ENCODE data around the gene UBR4.

The UBR4 gene

DNA sequence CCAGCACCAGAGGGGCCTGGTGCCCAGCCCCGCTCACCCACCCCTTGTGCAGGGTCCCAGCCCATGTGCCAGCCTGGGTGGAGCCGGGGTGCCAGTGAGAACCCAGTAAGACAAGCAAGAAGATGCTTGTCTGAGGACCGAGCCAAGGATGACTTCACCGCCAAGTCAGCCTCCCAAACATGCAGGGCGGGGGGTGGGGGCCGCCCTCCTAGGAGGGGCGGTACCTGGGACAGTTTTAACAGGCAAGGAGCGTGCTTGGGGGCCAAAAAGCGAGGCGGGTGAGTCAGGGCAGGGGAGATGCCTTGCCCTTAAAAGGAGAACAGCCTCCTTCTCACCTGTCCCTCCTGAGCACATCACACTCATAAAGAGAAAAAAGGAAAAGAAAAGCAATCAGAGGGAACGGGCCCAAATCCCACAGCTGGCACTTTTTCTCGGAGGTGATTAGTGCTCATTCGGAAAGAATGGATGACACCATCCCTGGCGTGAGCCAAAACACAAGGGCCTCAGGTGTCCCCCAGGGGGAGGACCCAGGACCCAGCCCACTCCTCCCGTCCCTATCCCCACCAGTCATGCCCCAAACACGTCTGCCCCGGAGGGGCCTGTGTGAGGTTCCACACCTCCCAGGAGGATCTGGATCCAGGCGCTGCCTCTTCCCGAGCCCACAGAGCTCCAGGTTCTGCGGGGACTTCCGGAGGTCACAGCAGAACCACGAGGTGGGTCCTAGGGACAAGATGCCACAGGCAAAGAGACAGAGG is 176.0 kb downstream of the UBR4 start:
- DNase-seq, result no peak

DNA sequence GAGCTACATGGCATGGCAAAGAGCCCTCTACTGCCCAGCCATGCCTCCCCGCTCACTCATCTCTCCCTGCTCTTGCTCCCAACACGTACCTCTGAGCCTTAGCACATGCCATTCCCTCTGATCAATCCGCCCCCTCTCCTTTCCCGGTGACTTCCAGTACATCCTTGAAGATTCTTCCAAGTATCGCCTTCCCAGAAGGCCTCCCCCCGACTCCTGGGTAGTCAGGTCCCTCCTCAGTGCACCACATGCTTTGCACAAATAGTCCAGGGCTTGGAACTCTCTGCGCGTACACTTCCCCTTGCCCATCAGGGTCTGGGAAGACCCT is 176.6 kb downstream of the UBR4 start:
- no peak for DNase-seq

DNA sequence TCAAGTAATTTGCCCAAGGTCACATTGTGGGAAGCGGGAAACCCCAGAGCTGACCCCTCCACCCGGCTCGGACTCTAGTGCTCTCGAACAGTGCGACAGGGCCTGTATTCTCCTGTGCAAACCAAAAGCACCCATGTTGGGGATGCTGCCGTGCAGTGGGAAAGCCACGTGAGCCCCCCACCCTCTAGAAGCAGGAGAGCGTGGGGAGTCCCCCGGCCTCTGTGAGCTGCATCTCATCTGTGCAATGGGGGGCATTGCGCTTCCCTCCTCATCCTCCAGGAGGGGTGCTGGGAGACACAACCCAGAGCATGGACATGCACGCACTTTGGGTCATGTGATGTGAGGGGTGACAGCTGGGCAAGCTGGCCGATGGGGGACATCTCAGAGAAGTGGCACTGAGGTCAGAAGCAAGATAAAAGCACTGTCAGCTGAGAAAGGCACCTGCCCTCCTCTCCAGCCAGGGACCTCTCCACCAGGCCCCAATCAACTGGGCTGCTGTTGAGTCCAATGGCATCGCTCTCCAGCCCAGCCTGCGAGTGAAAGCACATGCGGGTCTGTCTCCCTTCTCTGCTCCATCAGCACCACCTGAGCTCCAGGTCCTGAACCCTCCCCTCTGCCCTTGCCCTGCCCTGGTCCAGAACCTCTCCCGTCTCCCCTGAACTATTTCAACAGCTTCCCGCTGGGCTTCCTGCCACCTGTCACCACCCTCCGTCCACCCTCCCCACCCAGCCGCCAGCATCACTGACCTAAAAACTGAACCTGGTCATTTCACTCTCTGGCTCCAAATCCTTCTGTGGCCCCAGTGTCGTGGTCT is 177.2 kb downstream of the UBR4 start:
- no peak for DNase-seq

DNA sequence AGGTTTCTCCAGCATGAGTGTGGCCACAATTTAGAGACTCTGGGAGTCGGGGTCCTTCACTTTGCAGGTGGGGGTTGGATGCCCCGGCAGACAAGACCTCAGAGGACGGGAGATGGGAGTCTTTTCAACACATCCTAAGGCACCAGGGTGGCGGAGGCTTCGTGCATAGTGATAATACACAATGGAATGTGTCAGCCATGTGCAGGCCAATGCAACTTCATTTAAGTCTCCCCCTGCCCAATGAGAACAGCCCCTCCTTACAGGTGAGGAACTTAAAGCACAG is 177.7 kb downstream of the UBR4 start:
- no peak for DNase-seq

DNA sequence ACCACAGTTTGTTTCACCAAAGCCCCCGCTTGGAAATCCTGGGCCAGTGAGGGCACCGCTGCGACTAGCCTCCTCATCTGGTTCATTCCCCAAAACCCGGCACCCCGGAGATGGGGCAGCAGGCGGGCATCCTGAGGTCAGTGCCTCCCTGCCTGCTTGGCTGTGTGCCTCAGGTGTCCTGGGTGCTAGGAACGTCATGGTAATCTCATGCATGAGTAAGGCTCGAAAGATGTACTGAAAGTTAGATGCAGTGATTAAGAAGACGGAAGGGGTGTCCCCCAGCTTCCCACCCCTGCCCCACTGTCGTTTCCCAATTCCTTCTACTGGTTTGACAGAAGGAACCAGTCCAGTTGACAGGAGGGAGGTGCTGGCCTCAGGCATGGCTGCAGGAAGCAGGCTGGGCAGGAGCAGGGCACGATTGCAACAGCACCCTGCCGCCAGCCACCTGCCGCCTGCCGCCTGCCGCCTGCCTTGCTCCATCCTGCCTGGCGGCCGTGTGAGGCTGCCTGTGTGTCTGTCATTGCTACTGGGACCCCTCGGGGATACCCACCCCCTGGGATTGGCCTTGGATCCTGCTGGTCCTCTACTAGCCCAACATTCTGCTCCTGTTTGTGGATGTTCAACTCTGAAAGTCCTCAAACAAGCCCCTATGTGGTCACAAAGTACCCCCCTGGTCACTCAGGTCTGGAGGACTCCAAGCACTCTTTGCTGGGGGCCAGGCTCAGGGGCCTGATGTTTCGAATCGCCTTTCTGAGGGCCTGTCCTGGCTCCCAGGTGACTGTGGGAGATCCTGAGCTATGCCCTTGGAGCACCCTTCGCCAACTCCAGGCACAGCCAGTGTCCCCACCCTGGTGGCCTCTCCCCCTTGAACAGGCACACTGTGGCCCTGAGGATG is 180.6 kb downstream of the UBR4 start:
- no peak for DNase-seq

DNA sequence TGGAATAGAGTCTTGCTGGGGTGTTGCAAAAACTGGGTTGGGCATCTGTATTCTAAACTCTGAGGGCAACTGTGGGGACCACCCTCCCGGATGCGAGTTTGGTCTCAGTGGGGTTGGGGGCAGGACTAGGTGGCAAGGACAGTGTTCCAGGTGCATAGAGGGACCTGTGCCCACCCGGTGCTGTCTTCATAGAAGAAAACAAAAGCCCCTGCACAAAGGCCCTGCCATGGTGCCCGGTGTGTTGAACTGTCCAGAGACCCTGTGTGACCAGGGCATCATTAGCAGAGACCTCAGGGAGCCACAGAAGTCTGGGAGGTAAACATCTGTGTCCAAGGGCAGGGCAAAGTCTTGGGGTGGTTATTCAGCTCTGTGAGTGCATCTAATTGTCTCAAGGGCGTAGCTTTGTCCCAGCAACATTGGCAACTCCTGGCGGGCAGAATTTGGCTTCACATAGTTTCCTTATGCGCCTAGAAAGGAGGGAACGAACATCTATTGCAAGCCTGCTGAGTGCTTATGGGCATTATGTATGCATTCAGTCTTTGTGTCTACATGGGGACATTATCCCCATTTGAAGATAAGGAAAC is 181.4 kb downstream of the UBR4 start:
- DNase-seq, result no peak

DNA sequence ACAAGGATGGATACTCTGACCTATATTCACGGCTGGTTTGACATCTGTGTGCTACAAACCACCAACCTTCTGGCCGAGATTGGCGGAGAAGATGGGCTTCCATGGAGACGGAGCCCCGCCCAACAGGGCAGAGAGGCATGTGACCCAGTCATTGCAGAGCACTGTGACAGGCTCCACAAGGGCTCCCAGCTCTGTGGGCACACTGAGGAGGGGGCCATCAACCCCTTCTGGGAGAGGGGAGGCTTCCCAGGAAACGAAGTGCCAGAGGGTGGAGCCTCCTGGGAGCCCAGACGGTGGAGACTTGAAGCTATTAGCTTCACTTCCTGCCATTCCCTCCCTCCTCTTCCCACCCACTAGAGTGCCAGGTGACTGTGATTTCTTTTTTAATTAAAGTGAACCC is 182.0 kb downstream of the UBR4 start:
- no peak for DNase-seq

Measured in T-helper 1 cell (primary cell).